ENCODE data around the gene SYCP2.

DNA sequence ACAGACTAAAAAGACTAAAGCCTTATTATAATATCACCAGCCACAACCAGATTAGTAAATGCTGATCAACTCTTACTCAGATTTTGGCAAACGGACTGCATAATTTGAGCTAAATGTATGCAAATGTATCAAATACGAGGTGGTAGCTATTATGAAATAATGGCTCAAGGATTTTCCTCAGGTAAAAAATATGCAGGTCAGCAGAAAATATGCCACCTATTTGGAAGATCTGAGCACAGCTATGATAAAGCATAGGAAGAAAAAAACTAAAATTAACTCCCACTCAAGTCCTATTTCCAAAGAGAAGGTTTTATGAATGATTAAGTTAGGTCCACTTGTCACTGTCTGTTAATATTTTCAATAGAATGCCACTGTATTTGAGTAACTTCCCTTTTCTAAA lies 22.4 kb downstream of the SYCP2 start:
- TF ChIP-seq EZH2 (IDR thresholded peaks at IDR 0.05; ENCODE audit: low read depth, low read length, severe bottlenecking) (no peak), HDAC6 (IDR thresholded peaks at IDR 0.05; ENCODE audit: low read depth, low read length) (no peak), CTCF (IDR thresholded peaks at IDR 0.05; ENCODE audit: control extremely low read depth in 1 of 3, insufficient read depth in 1 of 3, low read depth in 1 of 3, low read length in 3 of 3) (no peak), TCF12 (IDR thresholded peaks at IDR 0.05; ENCODE audit: low read depth, low read length) (no peak)

Measured in H1 (cell line).